ENCODE data around the gene TOP1.

TOP1 gene

DNA sequence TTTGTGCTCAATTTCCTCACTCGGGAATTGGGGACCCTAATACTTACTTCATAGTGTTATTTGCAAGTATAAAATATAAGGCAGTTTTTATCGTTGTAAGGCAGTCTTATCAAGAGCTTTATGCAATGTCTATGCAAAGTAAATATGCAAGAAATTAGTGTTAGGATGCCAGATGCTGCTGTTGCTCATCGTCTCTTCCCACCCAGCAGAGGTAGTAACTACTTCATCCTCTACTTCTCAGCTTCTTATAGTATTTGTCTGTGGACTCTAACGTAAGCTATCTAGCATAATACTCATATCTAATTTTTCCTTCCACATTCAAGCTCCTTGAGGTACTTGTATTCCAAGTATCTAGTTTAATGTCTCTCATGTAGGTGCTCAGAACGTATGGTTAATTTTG, 120.3 kb downstream of the TOP1 start:
- no peak for DNase-seq

DNA sequence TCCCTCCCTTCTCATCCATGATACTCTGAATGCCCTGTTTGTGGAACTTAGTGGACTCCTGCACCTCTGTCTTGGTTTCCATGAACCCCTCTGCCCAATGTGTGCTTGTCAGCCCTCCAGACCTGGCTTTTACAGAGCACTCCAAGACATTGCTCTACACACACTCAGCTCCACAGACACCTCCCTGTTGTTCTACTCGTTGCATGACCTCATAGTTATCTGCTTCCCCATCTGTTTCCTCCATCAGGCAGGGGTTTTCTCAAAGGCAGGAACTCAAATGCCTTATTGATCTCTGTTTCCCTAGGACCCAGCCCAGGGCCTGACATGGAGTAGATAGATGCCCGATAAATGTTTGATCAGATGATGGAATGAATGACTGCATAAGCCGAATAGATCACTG, 122.0 kb downstream of the TOP1 start:
- no peak for DNase-seq

DNA sequence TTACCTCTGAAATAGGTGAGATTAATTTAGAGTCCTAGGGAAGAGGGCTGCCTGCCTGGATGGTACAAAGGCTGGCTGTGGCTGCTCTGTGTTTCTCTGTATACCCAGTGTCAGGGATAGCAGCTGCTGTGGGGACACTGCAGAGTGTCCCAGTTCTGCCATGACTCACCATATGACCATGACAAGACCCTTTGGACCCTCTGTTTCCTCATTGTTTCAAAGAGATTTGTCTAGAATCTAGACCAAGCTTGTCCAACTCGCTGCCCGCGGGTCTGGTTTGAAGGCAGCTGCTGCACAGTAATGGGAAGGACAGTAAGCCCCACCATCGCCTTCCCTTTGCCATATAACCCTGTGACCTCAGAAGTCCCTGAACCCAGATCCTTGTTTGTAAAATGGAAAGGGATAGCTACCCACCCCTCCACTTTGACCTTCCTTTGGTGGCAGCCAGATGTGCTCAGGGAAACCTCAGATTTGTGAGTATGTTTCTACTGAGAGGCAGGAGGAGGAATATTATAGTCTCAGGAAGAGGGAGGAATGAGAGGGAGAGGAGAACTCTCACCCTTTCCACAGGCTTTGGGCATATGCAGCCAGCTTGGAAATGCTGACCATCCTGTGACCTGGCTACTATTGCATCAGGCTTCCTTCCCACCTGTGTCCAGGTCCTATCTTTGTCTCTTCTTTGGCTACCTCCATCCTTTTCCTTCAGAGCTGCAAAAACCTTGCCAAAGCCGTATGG, 122.7 kb downstream of the TOP1 start:
- no peak for DNase-seq

DNA sequence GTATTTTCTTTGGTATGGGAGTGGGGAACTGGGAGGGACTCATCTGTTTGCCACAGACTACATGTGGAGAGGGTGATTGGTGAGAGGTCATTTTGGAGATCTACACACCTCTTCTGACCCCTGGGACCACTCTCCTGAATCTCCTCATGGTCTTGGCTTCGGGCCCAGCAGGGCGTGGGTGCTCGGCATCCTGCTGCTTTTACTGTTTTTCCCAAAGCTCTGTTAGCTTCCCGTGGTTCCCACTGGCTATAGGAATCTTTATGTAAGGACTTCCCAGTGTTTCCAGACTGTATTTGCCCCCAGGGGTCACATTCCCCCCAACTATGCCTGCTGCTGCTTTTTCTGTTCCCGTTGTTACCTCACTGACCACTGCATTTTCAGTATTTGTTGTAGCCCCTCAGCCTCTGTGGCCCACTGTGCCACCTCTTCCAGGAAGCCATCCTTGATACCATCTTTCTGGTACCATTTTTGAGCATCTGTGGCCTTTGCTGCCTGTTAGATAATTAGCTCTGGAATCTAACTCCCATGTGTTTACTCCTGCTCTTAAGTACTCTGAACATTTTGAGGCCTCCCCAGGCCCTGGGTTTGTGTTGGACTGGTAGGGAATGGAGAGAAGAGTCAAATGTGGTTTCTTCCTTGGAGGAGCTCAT, 123.6 kb downstream of the TOP1 start:
- DNase-seq: no peak

DNA sequence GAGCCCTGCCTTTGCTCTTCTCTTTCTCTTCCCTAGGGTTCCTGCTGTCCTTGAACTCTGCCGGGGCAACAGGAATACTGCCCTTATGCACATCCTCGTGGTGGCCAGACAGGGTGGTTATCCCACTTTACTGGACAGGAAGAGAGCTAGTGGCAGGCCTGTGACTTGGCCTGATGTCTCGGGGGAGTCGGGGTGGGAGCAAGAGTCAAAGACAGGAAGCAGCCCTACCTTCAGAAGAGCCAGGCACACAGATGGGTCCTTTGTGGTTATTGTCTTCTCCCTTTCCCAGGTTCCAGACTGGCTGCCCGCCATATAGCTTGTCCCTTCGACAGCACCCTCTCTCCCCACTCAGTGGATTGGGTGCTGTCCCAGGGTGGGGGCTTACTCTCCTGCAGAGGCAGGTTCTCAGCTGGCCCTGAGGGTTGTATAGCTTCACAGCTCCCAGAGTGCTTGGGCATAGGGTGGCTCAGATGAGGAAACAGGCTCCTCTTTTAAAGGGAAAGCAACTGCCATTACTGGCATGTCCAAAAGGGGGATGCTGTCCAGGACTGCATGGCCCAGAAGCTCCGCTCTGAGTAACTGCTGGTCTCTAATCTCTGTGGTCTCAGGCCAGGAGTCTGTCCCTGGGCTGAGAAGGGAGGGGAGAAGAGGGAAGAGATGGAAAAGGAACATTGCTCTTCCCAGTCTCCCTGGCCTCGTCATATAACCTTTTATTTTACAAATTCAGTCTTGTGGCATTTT, 126.0 kb downstream of the TOP1 start:
- no peak for DNase-seq

DNA sequence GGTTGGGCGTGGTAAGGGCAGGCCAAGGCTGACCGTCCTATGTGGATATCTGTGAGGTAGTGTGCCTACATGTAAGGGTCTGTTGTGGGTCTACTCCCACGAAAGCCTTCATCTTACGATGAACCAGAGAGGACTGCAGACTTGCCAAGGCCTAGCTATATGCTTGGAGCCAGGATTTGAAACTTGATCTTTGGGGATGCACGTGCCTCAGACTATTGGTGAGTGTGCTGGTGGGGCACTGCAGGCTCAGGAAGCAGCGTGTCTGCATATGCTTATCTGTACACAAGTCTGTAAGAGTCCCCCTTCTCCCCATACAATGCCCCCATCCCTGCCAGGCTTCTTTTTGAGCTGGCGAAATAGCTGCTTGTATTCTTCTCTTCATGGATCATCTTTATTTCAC, 126.6 kb downstream of the TOP1 start:
- no peak for DNase-seq

DNA sequence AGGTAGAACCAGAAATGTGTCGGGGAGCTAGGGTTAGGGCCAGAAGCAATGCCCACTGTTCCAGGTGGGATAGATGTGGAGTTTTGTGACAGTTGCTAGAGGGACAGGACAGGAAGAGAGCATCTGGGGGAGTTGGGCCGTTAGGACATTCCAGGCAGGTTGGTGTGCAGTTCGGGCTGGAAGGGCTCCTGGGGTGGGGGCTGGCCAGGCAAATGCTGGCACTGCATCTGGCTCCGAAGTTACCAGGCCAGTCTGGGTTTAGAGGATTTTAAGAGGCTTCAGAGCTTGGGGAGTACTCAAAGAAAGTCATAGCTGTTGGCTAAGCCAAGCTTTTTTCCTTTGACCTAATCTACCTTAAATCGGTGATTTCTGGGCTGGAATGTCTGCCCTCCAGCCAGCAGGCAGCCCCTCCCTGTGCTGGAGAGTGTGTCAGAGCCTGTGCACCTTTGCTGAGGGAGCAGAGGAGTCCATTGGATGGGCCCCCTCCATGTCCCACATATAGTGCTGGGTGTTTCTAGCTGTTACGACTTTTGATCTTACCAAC, 129.5 kb downstream of the TOP1 start:
- no peak for DNase-seq

DNA sequence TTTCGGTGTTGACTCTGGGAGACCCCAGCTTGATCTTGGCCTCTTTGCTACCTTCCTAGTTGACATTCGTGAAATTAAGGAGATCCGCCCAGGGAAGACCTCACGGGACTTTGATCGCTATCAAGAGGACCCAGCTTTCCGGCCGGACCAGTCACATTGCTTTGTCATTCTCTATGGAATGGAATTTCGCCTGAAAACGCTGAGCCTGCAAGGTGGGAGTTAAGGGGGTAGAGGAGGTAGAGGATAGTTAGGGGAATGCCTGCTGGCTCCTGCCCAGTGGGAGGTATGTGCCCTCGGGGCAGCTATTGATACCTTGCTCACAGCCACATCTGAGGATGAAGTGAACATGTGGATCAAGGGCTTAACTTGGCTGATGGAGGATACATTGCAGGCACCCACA, 130.9 kb downstream of the TOP1 start:
- no peak for DNase-seq

DNA sequence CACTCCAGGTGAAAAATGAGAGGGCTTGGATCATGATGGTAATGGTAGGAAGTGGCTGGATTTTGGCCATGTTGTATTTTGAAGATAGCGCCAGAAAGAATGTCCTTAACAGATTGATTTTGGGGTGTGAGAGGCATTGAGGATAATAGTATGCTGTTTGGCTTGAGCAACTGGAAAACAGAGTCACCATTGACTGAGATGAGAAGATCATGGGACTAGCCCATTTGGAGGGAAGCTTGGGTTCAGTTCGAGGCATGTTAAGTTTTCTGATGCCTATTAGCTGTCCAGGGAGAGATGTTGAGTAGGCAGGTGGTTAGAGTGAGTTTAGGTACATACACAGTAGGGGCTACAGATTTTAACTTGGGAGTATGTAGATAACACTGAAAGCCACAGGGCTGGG, 132.1 kb downstream of the TOP1 start:
- no peak for DNase-seq

DNA sequence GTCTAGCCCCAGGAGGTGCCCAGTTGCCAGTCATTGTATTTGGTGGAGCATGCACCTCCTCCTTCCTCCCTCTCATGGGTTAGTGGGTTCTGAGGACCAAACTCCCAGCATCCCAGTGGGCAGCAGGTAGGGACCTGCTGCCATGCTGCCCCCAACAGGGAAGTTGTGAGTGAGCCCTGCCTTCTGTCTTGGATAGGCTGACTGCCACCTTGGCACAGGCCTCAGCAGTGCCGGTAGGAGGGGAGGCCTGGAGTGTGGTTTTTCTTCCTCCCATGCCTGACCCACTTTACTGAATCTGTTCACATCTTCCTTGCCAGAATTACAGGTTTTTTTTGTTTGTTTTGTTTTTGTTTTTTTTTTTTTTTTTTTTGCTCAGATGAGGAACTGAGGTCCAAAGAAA, 133.3 kb downstream of the TOP1 start:
- no peak for DNase-seq

DNA sequence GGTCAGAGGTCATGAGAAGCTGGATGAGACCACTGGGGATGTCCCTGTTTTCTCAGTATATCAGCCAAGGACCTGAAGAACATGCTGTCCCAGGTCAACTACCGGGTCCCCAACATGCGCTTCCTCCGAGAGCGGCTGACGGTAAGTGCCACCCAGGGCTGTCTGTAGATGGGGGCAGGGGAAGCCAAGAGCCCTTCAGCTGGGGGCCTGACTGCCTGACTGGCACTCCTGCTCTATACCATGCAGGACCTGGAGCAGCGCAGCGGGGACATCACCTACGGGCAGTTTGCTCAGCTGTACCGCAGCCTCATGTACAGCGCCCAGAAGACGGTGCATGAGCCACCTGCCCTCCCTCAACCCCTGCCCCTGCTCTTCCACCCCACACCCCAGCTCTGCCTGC, 133.8 kb downstream of the TOP1 start:
- no peak for DNase-seq

DNA sequence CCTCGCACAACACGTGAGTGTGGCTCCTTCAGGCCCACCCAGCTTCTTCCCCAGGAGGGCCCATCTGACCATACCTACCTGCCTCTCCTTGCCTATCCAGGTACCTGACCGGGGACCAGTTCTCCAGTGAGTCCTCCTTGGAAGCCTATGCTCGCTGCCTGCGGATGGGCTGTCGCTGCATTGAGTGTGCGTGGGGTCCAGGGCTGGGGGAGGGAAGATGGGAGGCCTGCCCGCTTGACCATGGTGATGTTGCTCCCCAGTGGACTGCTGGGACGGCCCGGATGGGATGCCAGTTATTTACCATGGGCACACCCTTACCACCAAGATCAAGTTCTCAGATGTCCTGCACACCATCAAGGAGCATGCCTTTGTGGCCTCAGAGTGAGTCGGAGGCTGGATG, 135.2 kb downstream of the TOP1 start:
- DNase-seq: no peak

DNA sequence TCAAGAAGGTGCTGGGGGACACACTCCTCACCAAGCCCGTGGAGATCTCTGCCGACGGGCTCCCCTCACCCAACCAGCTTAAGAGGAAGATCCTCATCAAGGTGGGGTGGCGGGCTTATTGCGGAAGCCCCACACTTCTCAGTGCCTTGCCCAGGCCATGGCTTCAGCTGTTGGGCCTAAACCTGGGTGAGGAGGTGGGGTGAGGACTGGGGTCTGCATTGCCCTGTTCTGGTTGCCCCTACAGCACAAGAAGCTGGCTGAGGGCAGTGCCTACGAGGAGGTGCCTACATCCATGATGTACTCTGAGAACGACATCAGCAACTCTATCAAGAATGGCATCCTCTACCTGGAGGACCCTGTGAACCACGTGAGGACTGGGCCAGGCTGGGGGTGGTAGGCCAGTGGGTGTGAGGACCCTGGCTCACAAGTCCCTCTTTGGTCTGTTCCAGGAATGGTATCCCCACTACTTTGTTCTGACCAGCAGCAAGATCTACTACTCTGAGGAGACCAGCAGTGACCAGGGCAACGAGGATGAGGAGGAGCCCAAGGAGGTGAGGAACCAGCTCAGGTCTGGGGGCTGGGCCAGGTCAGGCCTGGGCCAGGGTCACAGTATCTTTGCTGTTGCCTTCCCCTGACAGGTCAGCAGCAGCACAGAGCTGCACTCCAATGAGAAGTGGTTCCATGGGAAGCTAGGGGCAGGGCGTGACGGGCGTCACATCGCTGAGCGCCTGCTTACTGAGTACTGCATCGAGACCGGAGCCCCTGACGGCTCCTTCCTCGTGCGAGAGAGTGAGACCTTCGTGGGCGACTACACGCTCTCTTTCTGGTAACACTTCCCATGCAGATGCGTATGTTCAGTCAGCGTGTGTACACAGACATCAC, 136.6 kb downstream of the TOP1 start:
- no peak for DNase-seq

DNA sequence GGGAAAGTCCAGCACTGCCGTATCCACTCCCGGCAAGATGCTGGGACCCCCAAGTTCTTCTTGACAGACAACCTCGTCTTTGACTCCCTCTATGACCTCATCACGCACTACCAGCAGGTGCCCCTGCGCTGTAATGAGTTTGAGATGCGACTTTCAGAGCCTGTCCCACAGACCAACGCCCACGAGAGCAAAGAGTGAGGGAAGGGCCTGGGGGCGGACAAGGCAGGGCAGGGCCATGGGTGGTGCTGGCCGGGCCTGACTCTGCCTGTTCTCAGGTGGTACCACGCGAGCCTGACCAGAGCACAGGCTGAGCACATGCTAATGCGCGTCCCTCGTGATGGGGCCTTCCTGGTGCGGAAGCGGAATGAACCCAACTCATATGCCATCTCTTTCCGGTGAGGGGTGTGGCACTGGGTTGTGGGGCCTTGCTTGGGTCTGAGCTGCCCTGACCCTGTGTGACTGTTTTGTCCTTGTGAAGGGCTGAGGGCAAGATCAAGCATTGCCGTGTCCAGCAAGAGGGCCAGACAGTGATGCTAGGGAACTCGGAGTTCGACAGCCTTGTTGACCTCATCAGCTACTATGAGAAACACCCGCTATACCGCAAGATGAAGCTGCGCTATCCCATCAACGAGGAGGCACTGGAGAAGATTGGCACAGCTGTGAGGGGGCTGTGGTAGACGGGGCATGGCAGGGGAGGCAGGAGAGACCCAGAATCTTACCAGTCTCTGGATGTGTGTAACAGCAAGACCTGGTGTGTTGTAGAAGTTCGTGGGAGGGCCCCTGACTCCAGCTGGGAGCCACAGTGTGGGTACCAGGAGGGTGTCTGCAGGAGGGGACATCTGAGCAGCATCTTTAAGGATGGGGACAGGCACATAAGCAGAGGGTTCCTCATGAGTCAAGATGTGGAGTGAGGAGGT, 137.8 kb downstream of the TOP1 start:
- DNase-seq: no peak

DNA sequence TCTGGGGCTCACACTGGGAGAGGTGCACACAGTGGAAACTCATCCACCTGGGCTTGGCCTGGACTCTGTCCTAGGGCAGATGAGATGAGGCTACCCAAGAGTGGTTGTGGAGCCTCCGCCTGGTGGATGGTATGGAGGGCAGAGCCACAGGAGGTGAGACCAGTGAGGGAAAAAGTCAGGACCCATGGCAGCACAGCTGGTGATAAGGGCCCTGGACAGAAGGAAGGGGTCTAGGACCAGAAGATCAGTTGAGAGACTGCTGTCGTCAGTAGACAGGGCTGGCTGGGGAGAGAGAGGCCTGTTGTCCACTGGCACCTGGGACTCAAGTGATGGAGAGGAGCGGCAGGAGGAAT, 138.5 kb downstream of the TOP1 start:
- DNase-seq: no peak

DNA sequence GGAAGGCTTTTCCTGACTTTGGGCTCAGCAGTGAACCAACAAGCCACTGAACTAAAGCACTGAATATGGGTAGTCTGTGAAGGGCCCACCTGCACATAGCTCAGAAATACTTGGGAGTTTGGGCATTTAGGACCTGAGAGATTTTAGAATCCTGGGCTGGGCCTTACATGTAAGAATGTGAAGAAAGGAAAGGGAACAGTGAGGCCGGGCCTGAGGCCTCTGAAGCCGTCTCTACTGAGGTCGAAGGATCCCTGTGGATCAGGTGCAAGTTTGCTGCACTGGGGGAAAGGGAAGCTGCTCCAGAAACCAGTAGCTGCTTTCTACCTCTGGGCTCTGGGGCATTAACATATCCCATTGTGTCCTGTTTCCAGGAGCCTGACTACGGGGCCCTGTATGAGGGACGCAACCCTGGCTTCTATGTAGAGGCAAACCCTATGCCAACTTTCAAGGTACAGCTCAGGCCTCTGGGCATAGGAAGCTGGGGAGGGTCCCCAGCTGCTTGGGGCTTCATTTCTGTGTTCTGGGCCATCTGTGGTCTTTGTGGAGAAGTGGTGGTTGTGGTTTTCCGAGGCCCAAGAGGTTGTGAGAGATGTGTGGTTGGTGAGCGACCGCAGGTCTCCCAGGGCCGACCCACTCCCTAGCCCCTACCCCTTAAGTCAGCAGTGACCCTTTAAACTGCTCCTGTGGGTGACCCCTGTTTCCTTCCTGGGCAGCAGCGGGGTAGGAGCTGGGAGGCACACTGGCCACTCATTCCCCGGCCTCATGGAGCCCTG, 139.0 kb downstream of the TOP1 start:
- DNase-seq: no peak

DNA sequence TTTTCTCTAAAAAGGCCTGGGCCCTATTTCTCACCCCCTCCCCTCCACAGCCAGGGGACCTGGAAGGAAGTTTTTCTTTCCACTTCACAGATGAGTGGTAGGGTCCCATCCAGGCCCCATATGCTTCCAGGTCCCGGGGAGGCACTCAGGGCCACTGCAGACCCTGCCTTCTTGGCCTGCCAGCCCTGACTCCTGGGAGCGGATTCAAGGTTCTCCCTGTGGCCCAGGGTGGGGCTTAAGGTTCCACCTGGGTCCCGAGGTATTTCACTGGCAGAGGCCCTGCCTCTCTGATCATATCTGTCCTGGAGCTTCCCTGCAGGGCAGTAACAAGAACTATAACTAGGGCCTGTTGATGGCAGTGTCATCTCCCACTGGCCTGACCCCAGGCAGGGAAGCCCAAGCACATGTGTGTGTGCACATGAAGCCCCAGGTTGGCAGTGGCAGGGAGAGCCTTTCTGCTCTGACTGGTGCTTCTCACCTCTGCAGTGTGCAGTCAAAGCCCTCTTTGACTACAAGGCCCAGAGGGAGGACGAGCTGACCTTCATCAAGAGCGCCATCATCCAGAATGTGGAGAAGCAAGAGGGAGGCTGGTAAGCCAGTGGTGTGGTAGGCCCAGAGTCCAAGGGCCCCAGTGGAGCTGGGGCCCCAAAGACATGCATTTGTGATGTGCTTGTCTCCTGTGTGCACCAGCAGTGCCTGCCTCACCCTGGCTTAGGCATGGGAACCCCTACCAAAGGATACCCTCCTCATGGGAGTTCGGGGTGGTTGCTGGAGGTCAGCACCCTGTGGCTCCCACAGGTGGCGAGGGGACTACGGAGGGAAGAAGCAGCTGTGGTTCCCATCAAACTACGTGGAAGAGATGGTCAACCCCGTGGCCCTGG, 139.9 kb downstream of the TOP1 start:
- no peak for DNase-seq

DNA sequence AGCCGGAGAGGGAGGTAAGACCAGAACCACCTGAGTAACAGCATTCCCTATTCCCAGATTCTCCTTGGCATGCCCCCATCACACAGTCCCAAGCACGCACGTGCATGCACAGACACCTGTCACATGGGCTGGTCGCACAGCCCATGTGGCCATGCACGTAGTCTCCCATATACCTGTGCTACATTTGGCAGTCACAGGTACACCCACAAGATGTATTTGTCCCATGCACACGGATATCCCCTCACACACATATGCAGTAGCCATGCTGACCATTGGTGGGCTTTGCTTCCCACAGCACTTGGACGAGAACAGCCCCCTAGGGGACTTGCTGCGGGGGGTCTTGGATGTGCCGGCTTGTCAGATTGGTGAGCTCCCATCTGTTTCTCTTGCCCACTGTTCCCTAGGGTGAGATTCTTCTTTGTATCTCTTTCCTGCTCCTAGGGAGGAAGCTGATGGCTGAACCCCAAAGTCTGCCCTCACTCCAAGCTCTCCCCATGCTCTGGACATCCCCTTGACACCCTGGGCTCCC, 140.6 kb downstream of the TOP1 start:
- DNase-seq: no peak

DNA sequence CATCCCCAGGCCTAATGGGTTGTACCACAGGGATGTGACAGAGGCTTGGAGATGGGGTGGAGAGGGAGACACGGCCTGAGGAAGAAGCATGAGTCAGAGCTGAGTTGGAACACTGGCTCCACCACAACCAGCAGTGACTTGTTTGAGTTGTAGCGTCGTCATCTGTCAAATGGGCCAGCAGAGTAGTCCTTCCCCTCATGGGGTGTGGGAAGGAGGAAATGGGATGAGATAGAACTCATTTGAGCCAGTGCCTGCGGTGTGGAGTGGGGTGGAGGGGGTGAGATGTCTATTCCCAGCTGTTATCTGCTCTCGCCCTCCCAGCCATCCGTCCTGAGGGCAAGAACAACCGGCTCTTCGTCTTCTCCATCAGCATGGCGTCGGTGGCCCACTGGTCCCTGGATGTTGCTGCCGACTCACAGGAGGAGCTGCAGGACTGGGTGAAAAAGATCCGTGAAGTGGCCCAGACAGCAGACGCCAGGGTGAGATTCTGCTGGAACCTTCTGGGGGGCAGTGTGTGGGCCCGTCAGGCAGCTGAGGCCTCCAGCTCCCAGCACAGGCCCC, 141.2 kb downstream of the TOP1 start:
- DNase-seq: no peak

All from effector CD8-positive, alpha-beta T cell (primary cell).